ENCODE results near the gene CHPT1.
A peak's percentile ranks its signal among the peaks of the same experiment; 100 is the strongest.

The CHPT1 gene

DNA sequence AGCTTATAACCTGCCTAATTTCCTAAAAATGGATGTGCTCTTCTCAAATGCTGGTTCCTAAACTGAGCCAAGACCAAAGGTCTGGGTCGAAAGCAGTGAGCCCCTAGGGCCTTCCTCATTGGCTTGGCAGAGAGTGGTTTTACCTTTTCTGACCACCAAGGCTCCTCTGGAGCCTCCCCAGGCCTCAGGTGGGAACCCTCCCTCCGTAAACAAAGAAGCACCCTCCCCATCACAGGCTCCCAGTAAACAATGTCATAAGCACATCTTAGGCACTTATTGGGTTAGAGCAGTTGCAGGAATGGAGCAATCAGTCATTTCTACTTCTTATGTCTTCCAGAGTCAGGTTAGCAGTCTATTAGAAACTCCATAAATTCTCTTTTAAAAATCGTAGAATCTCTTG lies 6.0 kb downstream of the CHPT1 start:
- H3F3A ChIP-seq (ENCODE audit: low read depth) = no peaks in the 10 kb centered on the region
- H3K4me2 ChIP-seq (ENCODE audit: low read depth, low read length, poor library complexity, severe bottlenecking) = peak overlapping the region; percentile 78
- TF ChIP-seq, protein P1, sequence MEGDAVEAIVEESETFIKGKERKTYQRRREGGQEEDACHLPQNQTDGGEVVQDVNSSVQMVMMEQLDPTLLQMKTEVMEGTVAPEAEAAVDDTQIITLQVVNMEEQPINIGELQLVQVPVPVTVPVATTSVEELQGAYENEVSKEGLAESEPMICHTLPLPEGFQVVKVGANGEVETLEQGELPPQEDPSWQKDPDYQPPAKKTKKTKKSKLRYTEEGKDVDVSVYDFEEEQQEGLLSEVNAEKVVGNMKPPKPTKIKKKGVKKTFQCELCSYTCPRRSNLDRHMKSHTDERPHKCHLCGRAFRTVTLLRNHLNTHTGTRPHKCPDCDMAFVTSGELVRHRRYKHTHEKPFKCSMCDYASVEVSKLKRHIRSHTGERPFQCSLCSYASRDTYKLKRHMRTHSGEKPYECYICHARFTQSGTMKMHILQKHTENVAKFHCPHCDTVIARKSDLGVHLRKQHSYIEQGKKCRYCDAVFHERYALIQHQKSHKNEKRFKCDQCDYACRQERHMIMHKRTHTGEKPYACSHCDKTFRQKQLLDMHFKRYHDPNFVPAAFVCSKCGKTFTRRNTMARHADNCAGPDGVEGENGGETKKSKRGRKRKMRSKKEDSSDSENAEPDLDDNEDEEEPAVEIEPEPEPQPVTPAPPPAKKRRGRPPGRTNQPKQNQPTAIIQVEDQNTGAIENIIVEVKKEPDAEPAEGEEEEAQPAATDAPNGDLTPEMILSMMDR (conservative IDR thresholded peaks at IDR 0.05; ENCODE audit: low read length) = no peak
- no peak for TF ChIP-seq EZH2phosphoT487 (IDR thresholded peaks at IDR 0.05; ENCODE audit: borderline replicate concordance)
- peak overlapping the region; percentile 20 for H3K4me3 ChIP-seq (ENCODE audit: low read length, poor library complexity, severe bottlenecking)
- peaks cover 78% of the 10 kb centered on the region for H3K79me2 ChIP-seq (ENCODE audit: insufficient read depth, low read length)
- no peaks in the 10 kb centered on the region for H3K9me2 ChIP-seq (replicated peaks; ENCODE audit: low read depth, low read length)
- H3K9me3 ChIP-seq (ENCODE audit: insufficient read depth, low read depth, low read length) = no peaks in the 10 kb centered on the region
- H3K9ac ChIP-seq (ENCODE audit: low read depth, low read length, poor library complexity, severe bottlenecking) = no peak overlapping the region
- H3K36me3 ChIP-seq (ENCODE audit: insufficient read depth, low read length) = no peaks in the 10 kb centered on the region
- H4K20me1 ChIP-seq (ENCODE audit: insufficient read depth, low read length, poor library complexity, severe bottlenecking) = peaks cover 33% of the 10 kb centered on the region
- no peak overlapping the region for H2AFZ ChIP-seq (ENCODE audit: low read length)
- no peaks in the 10 kb centered on the region for H3K27me3 ChIP-seq (ENCODE audit: insufficient read depth, low read length, poor library complexity, severe bottlenecking)
- peaks cover 59% of the 10 kb centered on the region for H3K4me1 ChIP-seq (ENCODE audit: insufficient read depth, low read length, poor library complexity, severe bottlenecking)

- peaks cover 62% of the 10 kb centered on the region for H3K4me1 ChIP-seq (ENCODE audit: insufficient read depth, low read length, poor library complexity, severe bottlenecking)
- H4K20me1 ChIP-seq (ENCODE audit: insufficient read depth, low read length, poor library complexity, severe bottlenecking) = peaks cover 20% of the 10 kb centered on the region
- peaks cover 77% of the 10 kb centered on the region for H3K79me2 ChIP-seq (ENCODE audit: insufficient read depth, low read length)
- H3K36me3 ChIP-seq (ENCODE audit: insufficient read depth, low read length) = no peaks in the 10 kb centered on the region
- no peak overlapping the region for H3K4me3 ChIP-seq (ENCODE audit: low read length, poor library complexity, severe bottlenecking)
- peak overlapping the region; percentile 47 for H3K4me2 ChIP-seq (ENCODE audit: low read depth, low read length, poor library complexity, severe bottlenecking)
- no peak overlapping the region for H3K9ac ChIP-seq (ENCODE audit: low read depth, low read length, poor library complexity, severe bottlenecking)
- no peak overlapping the region for H2AFZ ChIP-seq (ENCODE audit: low read length)
- no peaks in the 10 kb centered on the region for H3K9me2 ChIP-seq (replicated peaks; ENCODE audit: low read depth, low read length)
- no peaks in the 10 kb centered on the region for H3F3A ChIP-seq (ENCODE audit: low read depth)
- H3K27me3 ChIP-seq (ENCODE audit: insufficient read depth, low read length, poor library complexity, severe bottlenecking) = no peaks in the 10 kb centered on the region
- H3K9me3 ChIP-seq (ENCODE audit: insufficient read depth, low read depth, low read length) = no peaks in the 10 kb centered on the region
- no peak for TF ChIP-seq EZH2phosphoT487 (IDR thresholded peaks at IDR 0.05; ENCODE audit: borderline replicate concordance)
- TF ChIP-seq, protein P1 (conservative IDR thresholded peaks at IDR 0.05; ENCODE audit: low read length) = no peak
These were observed 9.0 kb downstream of the CHPT1 start for GRCh38 chr12:101706403-101706802.

- no peak for TF ChIP-seq EZH2phosphoT487 (IDR thresholded peaks at IDR 0.05; ENCODE audit: borderline replicate concordance)
- TF ChIP-seq, protein P1 (conservative IDR thresholded peaks at IDR 0.05; ENCODE audit: low read length) = no peak
- Histone ChIP-seq H2AFZ (ENCODE audit: low read length) (no peak overlapping the region), H3K4me3 (ENCODE audit: low read length, poor library complexity, severe bottlenecking) (no peak overlapping the region), H3K9me2 (replicated peaks; ENCODE audit: low read depth, low read length) (no peaks in the 10 kb centered on the region), H3K9ac (ENCODE audit: low read depth, low read length, poor library complexity, severe bottlenecking) (peak overlapping the region; percentile 6), H3K4me1 (ENCODE audit: insufficient read depth, low read length, poor library complexity, severe bottlenecking) (peaks cover 53% of the 10 kb centered on the region), H3K27me3 (ENCODE audit: insufficient read depth, low read length, poor library complexity, severe bottlenecking) (no peaks in the 10 kb centered on the region), H3F3A (ENCODE audit: low read depth) (no peaks in the 10 kb centered on the region), H3K4me2 (ENCODE audit: low read depth, low read length, poor library complexity, severe bottlenecking) (peak overlapping the region; percentile 47), H3K36me3 (ENCODE audit: insufficient read depth, low read length) (no peaks in the 10 kb centered on the region), H4K20me1 (ENCODE audit: insufficient read depth, low read length, poor library complexity, severe bottlenecking) (peaks cover 13% of the 10 kb centered on the region), H3K79me2 (ENCODE audit: insufficient read depth, low read length) (peaks cover 76% of the 10 kb centered on the region), H3K9me3 (ENCODE audit: insufficient read depth, low read depth, low read length) (no peaks in the 10 kb centered on the region)
These were observed 9.8 kb downstream of the CHPT1 start for GRCh38 chr12:101707131-101707782.
